A673 (cell line): ENCODE data around the gene HMCN2. TPM values are rescaled to one million over a fixed set of nuclear protein-coding genes. Genes with fewer than 3 reads are reported as not detected.

Experiments
- BruUV-seq: library from RNA; stranded (reverse); fragments of 400-500 nt; replicated peaks from 2 replicates; lab custom pipeline; 2021; lab: Mats Ljungman, UMichigan
- CTCF ChIA-PET: fragments of 300-600 bp; sonication (Branson Sonifier 250); formaldehyde crosslinking; loops from one replicate; lab custom pipeline; 2022; ENCODE audit warnings: antibody characterized with exemption; lab: Charles Lee
- POLR2A ChIA-PET: fragments of 300-600 bp; sonication (Branson Sonifier 250); formaldehyde crosslinking; loops from one replicate; lab custom pipeline; 2022; ENCODE audit warnings: antibody characterized with exemption; ENCODE audit not compliant: low non-redundant PET; lab: Charles Lee
- DNase-seq: peaks from one replicate; pipeline ENCODE4 v3.0.0-alpha.2; 2015; ENCODE audit warnings: low spot score
- H3K27ac ChIP-seq: fragments of 200-600 bp; sonication (generic); 2 replicates; pipeline ENCODE4 v1.5.1; 2016; ENCODE audit warnings: mixed run types, low read depth, mild to moderate bottlenecking, mixed read lengths, antibody characterized with exemption, low read length; ENCODE audit not compliant: poor library complexity, severe bottlenecking
- H3K27me3 ChIP-seq: fragments of 200-600 bp; sonication (generic); replicated peaks from 2 replicates; pipeline ENCODE4 v1.6.1; 2017; ENCODE audit warnings: mixed run types, low read depth, mild to moderate bottlenecking, mixed read lengths, antibody characterized with exemption, low read length; ENCODE audit not compliant: insufficient read depth, poor library complexity
- H3K36me3 ChIP-seq: fragments of 200-600 bp; sonication (generic); 2 replicates; pipeline ENCODE4 v1.6.1; 2016; ENCODE audit warnings: mixed run types, mild to moderate bottlenecking, mixed read lengths, antibody characterized with exemption, low read length; ENCODE audit not compliant: insufficient read depth, poor library complexity, severe bottlenecking
- H3K4me1 ChIP-seq: fragments of 200-600 bp; sonication (generic); 2 replicates; pipeline ENCODE4 v1.6.1; 2017; ENCODE audit warnings: mixed run types, mild to moderate bottlenecking, mixed read lengths, antibody characterized with exemption, low read length; ENCODE audit not compliant: insufficient read depth, poor library complexity, severe bottlenecking
- H3K4me3 ChIP-seq: fragments of 200-600 bp; sonication (generic); 2 replicates; pipeline ENCODE4 v1.5.1; 2016; ENCODE audit warnings: low read depth, mixed run types, mild to moderate bottlenecking, mixed read lengths, low read length; ENCODE audit not compliant: poor library complexity, severe bottlenecking
- H3K9me3 ChIP-seq: fragments of 200-600 bp; sonication (generic); 2 replicates; pipeline ENCODE4 v1.6.1; 2016; ENCODE audit warnings: mixed run types, low read depth, mild to moderate bottlenecking, mixed read lengths, antibody characterized with exemption, low read length; ENCODE audit not compliant: poor library complexity, severe bottlenecking
- EZH2 ChIP-seq: fragments of 200-600 bp; sonication (generic); IDR thresholded peaks from 2 replicates; pipeline ENCODE4 v1.6.1; 2017; ENCODE audit warnings: borderline replicate concordance, low read depth, mild to moderate bottlenecking, mixed read lengths, antibody characterized with exemption, low read length; ENCODE audit not compliant: poor library complexity, severe bottlenecking
- intact Hi-C: fragments of 100-400 bp; cut with micrococcal nuclease; formaldehyde crosslinking; loops from one replicate; pipeline ENCODE4 v1.10.0; 2022; ENCODE audit not compliant: unreplicated experiment
- total RNA-seq: library from RNA; stranded (reverse); gene quantifications from 2 replicates; pipeline ENCODE4 v1.2.3, GENCODE V29; 2021
- TF ChIP-seq, protein P1 (sequence below): fragments of 300-800, 200-600 bp; sonication (generic); conservative IDR thresholded peaks from 2 replicates; pipeline ENCODE4 v1.5.1; 2017; ENCODE audit warnings: low read depth, mild to moderate bottlenecking, antibody characterized with exemption, low read length, moderate library complexity, mixed read lengths

Gene HMCN2
- total RNA-seq, 1 experiment from 2014 or later = 0.28 TPM

DNA sequence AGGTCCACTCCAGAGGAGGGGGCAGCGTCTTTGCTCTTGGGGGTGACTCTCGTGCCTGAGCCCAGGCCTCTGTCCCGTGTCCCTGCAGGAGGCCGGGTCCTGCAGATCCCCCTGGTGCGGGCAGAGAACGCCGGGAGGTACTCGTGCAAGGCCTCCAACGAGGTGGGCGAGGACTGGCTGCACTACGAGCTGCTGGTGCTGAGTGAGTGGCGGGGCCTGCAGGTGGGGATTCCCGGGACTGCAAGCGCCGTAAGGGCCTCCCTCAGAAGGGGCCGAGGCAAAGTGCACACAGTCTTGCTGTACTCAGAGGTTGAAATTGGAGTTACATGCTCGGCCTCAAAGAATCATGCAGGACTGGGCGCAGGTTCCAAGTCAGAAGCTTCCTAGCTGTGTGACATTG lies 116.5 kb downstream of the HMCN2 start:
- Histone ChIP-seq H3K4me1 (no peaks in the 10 kb centered on the region), H3K4me3 (no peak overlapping the region), H3K27me3 (peaks cover 6% of the 10 kb centered on the region), H3K36me3 (no peaks in the 10 kb centered on the region), H3K27ac (no peak overlapping the region), H3K9me3 (no peaks in the 10 kb centered on the region)
- ChIA-PET POLR2A (no interaction called here), CTCF (no interaction called here)
- intact Hi-C loops = no loop called here
- BruUV-seq = no TSS peak
- TF ChIP-seq, protein P1, sequence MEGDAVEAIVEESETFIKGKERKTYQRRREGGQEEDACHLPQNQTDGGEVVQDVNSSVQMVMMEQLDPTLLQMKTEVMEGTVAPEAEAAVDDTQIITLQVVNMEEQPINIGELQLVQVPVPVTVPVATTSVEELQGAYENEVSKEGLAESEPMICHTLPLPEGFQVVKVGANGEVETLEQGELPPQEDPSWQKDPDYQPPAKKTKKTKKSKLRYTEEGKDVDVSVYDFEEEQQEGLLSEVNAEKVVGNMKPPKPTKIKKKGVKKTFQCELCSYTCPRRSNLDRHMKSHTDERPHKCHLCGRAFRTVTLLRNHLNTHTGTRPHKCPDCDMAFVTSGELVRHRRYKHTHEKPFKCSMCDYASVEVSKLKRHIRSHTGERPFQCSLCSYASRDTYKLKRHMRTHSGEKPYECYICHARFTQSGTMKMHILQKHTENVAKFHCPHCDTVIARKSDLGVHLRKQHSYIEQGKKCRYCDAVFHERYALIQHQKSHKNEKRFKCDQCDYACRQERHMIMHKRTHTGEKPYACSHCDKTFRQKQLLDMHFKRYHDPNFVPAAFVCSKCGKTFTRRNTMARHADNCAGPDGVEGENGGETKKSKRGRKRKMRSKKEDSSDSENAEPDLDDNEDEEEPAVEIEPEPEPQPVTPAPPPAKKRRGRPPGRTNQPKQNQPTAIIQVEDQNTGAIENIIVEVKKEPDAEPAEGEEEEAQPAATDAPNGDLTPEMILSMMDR = no peak
- TF ChIP-seq EZH2 = no peak
- DNase-seq = no peak

DNA sequence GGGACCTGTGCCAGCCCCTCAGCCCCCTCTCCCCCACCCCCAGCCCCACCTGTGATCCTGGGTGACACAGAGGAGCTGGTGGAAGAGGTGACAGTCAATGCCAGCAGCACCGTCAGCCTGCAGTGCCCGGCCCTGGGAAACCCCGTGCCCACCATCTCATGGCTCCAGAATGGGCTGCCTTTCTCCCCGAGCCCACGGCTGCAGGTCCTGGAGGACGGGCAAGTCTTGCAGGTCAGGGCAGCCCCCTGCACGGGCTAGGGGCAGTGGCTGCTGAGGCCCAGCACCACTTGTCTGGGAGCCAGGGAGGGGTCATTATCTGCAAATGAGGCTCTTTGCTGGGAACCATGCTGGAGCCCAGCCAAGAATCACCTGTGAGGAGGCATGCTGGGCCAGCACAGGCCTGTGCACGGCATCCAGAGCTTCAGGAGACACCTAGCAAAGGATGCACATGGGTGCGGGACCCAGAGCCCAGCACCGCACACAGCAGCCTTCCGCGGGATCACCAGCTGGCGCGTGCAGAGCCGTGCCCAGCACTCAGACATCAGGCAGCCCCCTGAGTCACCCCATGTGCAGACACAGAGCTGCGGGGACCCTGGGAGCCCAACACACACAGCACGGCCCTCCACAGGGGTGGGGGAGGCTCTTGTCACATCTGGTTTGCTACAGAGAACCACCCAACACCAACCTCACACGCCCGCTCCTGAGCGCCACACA lies 117.2 kb downstream of the HMCN2 start:
- CTCF ChIA-PET = no interaction called here
- Histone ChIP-seq H3K4me3 (no peak overlapping the region), H3K4me1 (no peaks in the 10 kb centered on the region), H3K36me3 (no peaks in the 10 kb centered on the region), H3K9me3 (no peaks in the 10 kb centered on the region), H3K27ac (no peak overlapping the region), H3K27me3 (peaks cover 6% of the 10 kb centered on the region)
- DNase-seq = no peak
- BruUV-seq = no TSS peak
- TF ChIP-seq, protein P1 = no peak
- TF ChIP-seq EZH2 = no peak
- intact Hi-C loops = no loop called here
- POLR2A ChIA-PET = no interaction called here

DNA sequence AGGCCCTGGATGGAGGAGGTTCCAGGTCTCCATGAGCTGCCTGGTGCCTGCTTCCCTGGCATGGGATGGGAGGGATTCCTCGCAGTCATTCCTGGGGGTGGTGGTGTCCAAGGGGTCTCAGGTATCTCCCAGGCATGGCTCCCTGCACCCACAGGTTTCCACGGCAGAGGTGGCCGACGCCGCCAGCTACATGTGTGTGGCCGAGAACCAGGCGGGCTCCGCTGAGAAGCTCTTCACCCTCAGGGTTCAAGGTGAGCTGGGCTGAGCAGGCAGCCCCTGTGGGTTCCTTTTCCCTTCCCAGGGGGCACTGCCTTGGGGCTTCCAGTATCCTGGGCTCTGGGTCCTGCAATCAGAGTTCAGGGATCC lies 117.8 kb downstream of the HMCN2 start:
- CTCF ChIA-PET = no interaction called here
- Histone ChIP-seq H3K9me3 (no peaks in the 10 kb centered on the region), H3K4me1 (no peaks in the 10 kb centered on the region), H3K4me3 (no peak overlapping the region), H3K27me3 (peaks cover 6% of the 10 kb centered on the region), H3K36me3 (no peaks in the 10 kb centered on the region), H3K27ac (no peak overlapping the region)
- no peak for TF ChIP-seq EZH2
- TF ChIP-seq, protein P1 = no peak
- intact Hi-C loops = no loop called here
- no peak for DNase-seq
- POLR2A ChIA-PET = no interaction called here
- no TSS peak for BruUV-seq
